Colonic mucosa (tissue), 4 donors: ENCODE results near the gene ATG16L1. TPM values are rescaled to one million over a fixed set of nuclear protein-coding genes. Genes with fewer than 3 reads are reported as not detected.

Experiments used
- DNase-seq: peaks from one replicate; pipeline ENCODE4 v3.0.0-alpha.2; 2020
- H3K27ac ChIP-seq: fragments of 200-600 bp; one replicate; pipeline ENCODE4 v1.8.0; 2021
- H3K27me3 ChIP-seq: fragments of 200-600 bp; one replicate; pipeline ENCODE4 v1.8.0; 2021
- H3K36me3 ChIP-seq: fragments of 200-600 bp; one replicate; pipeline ENCODE4 v1.8.0; 2021
- H3K4me1 ChIP-seq: fragments of 200-600 bp; one replicate; pipeline ENCODE4 v1.8.0; 2021; ENCODE audit warnings: mild to moderate bottlenecking
- H3K4me3 ChIP-seq: fragments of 200-600 bp; one replicate; pipeline ENCODE4 v1.8.0; 2021
- H3K9ac ChIP-seq, 2 donors: one replicate each; pipeline ENCODE4 v1.7.0; 2013; ENCODE audit warnings: control low read depth in 2 of 2, low read depth in 2 of 2, low read length in 2 of 2
- H3K9me3 ChIP-seq: fragments of 200-600 bp; one replicate; pipeline ENCODE4 v1.8.0; 2021
- CTCF ChIP-seq: fragments of 200-600 bp; IDR thresholded peaks from one replicate; pipeline ENCODE4 v1.8.0; 2022; ENCODE audit warnings: antibody characterized with exemption, mild to moderate bottlenecking
- intact Hi-C: fragments of 100-400 bp; cut with DNase I; formaldehyde crosslinking; loops from one replicate; pipeline ENCODE4 v1.14.1; 2022
- total RNA-seq, 2 donors: library from RNA; stranded (reverse); fragmentation: NEBNext Ultra II Directional in 1 of 2; extraction: Animal tissue kit (Norgen Biotek cat#: 25700) in 1 of 2; gene quantifications; one replicate each; pipeline ENCODE4 v1.2.1, GENCODE V29; 2021
- donor health status: healthy.
- donor health status: DM: no; HTN: no; CAD: no.
- donor health status: DM: no; HTN: no; CAD: no.

Gene ATG16L1
- total RNA-seq, 2 donors from 2014 or later, result 32.1 to 36.3 TPM

DNA sequence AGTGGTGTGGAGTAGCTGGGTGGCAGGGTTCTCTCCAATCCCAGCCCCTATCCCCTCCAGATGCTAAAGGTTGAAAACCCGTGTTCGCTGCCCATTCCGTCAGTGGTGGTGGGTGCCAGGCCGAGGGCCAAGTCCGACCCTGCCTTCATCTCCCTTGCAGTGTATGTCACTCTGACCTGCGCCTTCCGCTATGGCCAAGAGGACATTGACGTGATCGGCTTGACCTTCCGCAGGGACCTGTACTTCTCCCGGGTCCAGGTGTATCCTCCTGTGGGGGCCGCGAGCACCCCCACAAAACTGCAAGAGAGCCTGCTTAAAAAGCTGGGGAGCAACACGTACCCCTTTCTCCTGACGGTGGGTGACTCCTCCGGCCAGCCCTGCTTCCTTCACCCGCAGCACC is 69.0 kb downstream of the ATG16L1 start:
- no peaks in the 10 kb centered on the region for H3K27me3 ChIP-seq
- no peak overlapping the region for H3K9ac ChIP-seq
- intact Hi-C loops, result no loop called here
- H3K4me1 ChIP-seq, result no peaks in the 10 kb centered on the region
- H3K36me3 ChIP-seq, result no peaks in the 10 kb centered on the region
- H3K4me3 ChIP-seq, result no peak overlapping the region
- no peak overlapping the region for H3K27ac ChIP-seq
- TF ChIP-seq CTCF, result no peak
- no peak for DNase-seq
- H3K9me3 ChIP-seq, result no peaks in the 10 kb centered on the region

DNA sequence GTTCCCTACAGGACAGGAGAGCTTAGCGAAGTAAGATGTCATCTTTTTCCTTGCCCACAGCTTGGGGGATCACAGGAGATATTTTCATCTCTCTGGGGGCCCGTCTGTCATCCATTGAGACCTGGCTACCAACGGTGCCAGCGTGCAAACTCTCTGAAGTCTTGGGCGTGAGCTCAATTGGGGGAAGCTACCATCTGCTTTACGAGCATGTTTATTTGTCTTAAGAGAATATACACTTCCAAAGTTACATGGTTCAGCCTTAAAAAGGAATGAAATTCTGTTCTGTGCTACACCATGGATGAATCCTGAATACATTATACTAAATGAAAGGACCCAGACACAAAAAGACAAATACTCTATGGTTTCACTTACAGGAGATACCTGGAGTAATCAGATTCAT is 69.7 kb downstream of the ATG16L1 start:
- H3K4me1 ChIP-seq, result no peaks in the 10 kb centered on the region
- H3K9ac ChIP-seq, result no peak overlapping the region
- H3K9me3 ChIP-seq, result no peaks in the 10 kb centered on the region
- intact Hi-C loops, result no loop called here
- no peaks in the 10 kb centered on the region for H3K36me3 ChIP-seq
- no peak for DNase-seq
- no peak for TF ChIP-seq CTCF
- H3K27ac ChIP-seq, result no peak overlapping the region
- no peaks in the 10 kb centered on the region for H3K27me3 ChIP-seq
- H3K4me3 ChIP-seq, result no peak overlapping the region

DNA sequence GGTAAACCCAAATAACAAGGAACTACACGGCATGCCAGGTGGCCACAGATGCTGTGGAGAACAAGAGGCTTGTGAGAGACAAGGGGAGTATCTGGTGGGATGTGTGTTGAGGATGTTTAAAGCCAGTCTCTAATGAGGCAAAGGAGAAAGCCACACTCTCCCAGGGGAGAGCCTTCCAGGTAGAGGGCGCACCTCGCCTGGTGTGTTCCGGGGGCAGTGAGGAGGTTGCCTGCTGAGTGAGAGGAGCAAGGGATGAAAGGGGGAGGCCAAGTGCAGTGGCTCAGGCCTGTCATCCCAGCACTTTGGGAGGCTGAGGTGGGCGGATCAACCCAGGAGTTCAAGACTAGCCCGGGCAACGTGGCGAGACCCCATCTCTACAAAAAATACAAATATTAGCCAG is 72.4 kb downstream of the ATG16L1 start:
- H3K27ac ChIP-seq, result no peak overlapping the region
- intact Hi-C loops, result no loop called here
- no peak for TF ChIP-seq CTCF
- no peak for DNase-seq
- H3K4me3 ChIP-seq, result no peak overlapping the region
- H3K4me1 ChIP-seq, result no peaks in the 10 kb centered on the region
- no peaks in the 10 kb centered on the region for H3K36me3 ChIP-seq
- no peaks in the 10 kb centered on the region for H3K27me3 ChIP-seq
- no peaks in the 10 kb centered on the region for H3K9me3 ChIP-seq
- no peak overlapping the region for H3K9ac ChIP-seq

DNA sequence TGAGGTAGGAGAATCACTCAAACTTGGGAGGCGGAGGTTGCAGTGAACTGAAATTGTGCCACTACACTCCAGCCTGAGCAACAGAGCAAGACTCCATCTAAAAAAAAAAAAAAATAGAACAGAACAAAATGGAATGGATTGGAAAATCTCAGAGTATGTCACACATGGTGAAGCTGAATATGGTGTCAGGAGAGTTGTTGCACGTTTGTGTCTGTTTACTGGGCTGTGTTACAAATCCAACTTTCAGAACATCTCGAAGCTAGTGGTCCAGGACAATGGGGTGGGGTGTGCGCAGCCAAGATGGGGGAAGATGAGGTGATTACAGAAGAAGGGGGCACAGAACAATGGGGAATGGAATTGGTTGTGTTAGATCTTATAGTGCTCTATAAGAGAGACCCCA is 73.8 kb downstream of the ATG16L1 start:
- TF ChIP-seq CTCF, result no peak
- intact Hi-C loops, result no loop called here
- Histone ChIP-seq H3K27me3 (no peaks in the 10 kb centered on the region), H3K36me3 (no peaks in the 10 kb centered on the region), H3K9me3 (no peaks in the 10 kb centered on the region), H3K27ac (no peak overlapping the region), H3K4me3 (no peak overlapping the region), H3K9ac (no peak overlapping the region), H3K4me1 (no peaks in the 10 kb centered on the region)
- no peak for DNase-seq

GRCh38 chr2:233325814-233326213 is 74.3 kb downstream of the ATG16L1 start:
- Histone ChIP-seq H3K9me3 (no peaks in the 10 kb centered on the region), H3K9ac (no peak overlapping the region), H3K27ac (no peak overlapping the region), H3K36me3 (no peaks in the 10 kb centered on the region), H3K27me3 (no peaks in the 10 kb centered on the region), H3K4me1 (no peaks in the 10 kb centered on the region), H3K4me3 (no peak overlapping the region)
- intact Hi-C loops, result no loop called here
- DNase-seq, result no peak
- TF ChIP-seq CTCF, result no peak

- no peak for DNase-seq
- no peak for TF ChIP-seq CTCF
- Histone ChIP-seq H3K36me3 (no peaks in the 10 kb centered on the region), H3K27me3 (no peaks in the 10 kb centered on the region), H3K9ac (no peak overlapping the region), H3K9me3 (no peaks in the 10 kb centered on the region), H3K27ac (no peak overlapping the region), H3K4me1 (no peaks in the 10 kb centered on the region), H3K4me3 (no peak overlapping the region)
- intact Hi-C loops, result no loop called here
These were observed 75.0 kb downstream of the ATG16L1 start for GRCh38 chr2:233326500-233326899.
